GM19397 (cell line): ENCODE data around the gene ABO.
"Not testable (repeated sequence)": the region's sequence is repeated elsewhere in the genome, so short reads cannot be mapped to it uniquely, and the experiment has no call there.

ENCODE experiments used
- ATAC-seq: cut with Tn5 transposase; IDR thresholded peaks from one replicate; pipeline ENCODE4 v1.9.1; 2021; ENCODE audit warnings: mild to moderate bottlenecking, moderate library complexity; ENCODE audit not compliant: unreplicated experiment

ABO gene

DNA sequence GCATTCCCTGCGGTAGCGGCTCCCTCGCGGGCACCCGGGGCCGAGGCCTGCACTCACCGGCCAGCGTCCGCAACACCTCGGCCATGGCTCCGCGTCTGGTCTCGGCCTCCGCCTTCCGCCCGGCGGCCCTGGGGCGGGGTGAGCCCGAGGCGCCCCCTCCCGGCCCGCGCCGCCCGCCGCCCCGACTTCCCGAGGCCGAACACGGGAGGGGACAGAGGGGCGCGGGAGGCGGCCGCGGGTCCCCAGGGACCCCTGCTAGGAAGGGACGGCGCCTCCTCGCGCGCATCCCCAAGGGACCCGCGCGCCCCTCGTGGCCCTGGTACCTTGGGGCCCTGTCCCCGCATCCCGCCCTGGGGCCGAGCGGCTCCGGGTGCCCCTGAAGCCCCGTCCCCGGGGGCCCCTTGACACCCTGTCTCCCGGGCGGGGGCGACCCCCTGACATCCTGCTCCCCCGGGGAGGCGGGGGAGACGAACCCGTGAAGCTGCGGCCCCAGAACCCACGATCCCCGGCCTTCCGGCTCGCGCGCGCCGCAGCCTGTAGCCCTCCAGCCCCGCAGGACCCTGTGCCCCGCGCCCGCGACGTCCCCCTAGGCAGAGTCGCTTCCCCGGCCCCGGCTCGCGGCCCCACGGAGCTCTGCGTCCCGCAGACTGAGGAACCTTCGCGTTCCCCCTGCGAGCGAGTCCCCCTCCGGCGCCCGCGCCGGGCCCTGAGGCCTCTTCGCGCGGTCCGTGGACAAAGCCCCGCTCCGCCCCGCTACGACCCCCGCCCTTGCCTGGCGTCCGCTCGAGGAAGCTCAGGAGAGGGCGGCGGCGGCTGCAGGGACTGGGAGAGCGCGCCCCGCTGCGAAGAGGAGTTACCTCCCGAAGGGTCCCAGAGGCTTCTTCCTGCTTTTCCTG is at the start of gene ABO:
TSS of gene ABO (minus strand) at position 97 of the 896 bp plus-strand sequence.
- ATAC-seq = no peak

DNA sequence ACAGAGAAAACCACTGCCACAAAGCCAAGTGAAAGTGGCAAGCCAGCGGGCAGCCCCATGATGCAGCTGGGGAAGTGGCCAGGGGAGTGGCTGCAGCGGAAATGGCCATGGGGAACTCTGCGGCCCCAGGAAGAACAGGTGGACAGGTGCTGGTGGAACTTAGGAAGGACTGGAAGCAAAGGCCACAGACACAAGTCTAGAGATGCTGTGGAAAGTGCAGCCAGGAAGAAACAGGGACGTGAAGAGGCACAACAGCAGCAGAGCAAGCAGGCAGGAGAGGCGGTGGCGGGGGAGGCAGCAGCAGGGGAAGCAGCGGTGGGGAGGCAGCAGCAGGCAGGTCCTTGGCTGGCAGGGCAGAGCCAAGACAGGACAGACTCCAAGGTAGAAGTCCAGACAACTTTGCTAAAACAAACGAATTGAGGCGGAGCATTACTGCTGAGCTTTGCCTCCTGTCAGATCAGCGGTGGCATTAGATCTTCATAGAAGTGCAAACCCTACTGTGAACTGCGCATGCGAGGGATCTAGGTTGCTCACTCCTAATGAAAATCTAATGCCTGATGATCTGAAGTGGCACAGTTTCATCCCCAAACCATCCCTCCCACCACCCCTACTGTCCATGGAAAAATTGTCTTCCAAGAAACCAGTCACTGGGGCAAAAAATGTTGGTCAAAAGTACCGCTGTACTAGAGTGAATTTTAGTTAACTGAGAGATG is 49.1 kb upstream of the ABO start:
- ATAC-seq = no peak

- ATAC-seq = no peak
Observed at GRCh38 chr9:133323211-133323610, 48.2 kb upstream of the ABO start.

DNA sequence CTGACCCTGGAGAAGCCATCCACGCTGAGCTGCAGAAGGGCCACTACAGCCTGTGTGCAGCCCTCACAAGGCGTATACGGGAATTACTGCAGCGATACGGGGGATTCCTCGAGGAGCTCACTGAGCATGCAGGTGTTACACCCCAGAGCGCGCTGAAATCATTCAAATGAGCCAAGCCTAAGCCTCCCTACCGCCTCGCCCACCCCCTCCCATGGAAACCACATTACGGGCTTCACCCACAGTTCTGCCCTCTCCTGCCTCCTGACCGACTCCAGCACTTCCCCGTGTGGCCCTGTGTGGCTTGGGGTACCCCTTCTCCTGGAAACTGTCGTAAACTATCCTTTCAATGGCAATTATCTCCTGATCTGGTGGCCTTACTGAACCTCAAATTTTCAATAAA is 47.7 kb upstream of the ABO start:
- no peak for ATAC-seq

DNA sequence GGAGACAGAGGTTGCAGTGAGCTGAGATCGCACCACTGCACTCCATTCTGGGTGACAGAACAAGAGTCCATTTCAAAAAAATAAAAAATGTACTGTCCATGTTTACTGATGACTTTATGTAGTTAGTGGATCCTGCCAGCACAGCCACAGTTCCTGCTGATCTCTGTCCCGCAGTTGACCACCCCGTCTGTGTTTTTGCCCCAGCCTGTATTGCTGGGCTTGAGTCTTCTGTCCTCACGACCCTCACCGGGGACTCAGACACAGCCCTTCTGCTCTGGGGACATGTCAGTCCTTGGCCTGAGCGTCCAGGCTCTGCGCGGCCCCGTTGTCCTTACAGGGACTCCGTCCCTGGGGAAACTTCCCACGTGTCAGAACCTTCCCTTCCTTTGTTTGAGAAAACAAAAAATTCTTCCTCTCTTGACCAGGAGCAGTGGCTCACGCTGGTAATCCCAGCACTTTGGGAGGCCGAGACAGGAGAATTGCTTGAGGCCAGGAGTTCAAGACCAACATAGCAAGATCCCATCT is 46.5 kb upstream of the ABO start:
- no peak for ATAC-seq

GRCh38 chr9:133320421-133320881 is 45.5 kb upstream of the ABO start:
- ATAC-seq = no peak

DNA sequence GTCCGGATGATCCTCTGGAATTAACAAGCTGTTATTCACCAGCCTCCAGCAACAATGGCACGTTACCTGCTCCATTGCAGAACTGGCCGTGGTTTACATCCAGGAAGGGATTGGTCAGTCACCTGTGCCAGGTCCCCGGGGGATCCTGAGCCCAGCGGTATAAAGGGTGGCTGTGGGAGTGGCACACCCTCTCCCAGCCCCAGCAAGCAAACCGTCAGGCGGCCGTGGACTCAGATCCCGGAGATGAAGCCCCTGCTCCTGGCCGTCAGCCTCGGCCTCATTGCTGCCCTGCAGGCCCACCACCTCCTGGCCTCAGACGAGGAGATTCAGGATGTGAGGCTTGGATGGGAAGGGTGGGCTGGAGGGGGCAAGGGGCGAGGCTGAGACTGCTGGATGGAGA is 42.5 kb upstream of the ABO start:
- ATAC-seq = not testable (repeated sequence)

GRCh38 chr9:133315997-133316396 is 41.0 kb upstream of the ABO start:
- no peak for ATAC-seq

- ATAC-seq = no peak
Observed at GRCh38 chr9:133309608-133310007, 34.6 kb upstream of the ABO start.

- no peak for ATAC-seq
Observed at GRCh38 chr9:133307301-133307700, 32.3 kb upstream of the ABO start.

GRCh38 chr9:133306242-133307204 is 31.5 kb upstream of the ABO start:
- ATAC-seq = no peak

DNA sequence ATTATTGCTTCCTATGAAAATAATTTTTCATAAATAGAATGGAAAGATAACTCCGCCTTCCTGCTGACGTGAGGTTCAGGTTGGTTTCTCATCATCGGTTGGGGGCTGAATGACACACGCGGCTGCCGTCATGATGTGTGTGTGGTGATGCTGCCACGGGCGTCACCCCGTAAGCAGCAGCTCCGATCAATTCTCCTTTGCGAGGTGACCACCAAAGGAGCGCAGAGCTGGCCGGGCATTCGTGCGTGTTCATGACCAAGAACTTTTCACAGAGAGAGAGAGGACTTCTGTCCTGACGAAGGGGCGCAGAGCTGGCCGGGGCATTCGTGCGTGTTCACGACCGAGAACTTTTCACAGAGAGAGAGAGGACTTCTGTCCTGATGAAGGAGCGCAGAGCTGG is 30.7 kb upstream of the ABO start:
- no peak for ATAC-seq

DNA sequence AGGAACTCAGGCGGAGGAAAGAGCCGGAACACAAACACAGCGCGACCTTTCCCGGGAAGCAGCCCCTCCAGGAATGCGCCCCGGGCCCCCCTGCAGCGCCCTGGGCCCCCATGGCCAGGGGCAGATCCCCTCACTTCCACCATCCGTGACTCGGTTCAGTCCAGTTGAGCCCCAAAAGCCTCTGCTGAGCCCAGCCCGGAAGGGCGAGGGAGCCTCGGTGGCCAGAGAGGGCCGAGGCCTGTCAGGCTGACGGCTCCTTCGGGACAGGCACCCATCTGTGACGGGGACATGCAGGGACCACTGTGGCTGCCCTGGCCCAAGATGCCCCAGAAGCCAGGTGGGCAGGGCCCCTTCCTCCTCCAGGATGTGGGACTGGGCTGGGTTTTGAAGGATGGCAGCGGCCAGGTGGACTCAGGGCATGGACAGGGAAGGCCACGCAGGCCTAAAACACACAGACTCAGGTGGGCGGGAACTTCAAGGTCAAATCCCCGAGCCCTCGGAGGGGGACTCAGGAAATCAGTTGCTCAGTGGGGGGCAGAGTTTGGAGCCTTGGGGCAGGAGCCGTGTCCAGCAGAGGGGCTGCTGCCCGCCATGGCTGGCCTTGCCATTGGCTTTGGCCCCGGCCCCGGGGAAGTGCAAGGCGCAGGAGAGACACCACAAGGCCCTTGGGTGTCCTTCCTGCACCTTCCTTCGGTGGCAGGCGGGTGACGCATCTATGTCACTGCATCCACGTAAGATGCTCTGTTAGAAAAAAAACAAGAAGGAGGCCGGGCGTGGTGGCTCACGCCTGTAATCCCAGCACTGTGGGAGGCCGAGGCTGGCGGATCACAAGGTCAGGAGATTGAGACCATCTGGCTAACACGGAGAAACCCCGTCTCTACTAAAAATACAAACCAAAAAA is 29.7 kb upstream of the ABO start:
- no peak for ATAC-seq

GRCh38 chr9:133304158-133304470 is 29.1 kb upstream of the ABO start:
- ATAC-seq = no peak

- no peak for ATAC-seq
Observed at GRCh38 chr9:133303266-133304157, 28.5 kb upstream of the ABO start.

DNA sequence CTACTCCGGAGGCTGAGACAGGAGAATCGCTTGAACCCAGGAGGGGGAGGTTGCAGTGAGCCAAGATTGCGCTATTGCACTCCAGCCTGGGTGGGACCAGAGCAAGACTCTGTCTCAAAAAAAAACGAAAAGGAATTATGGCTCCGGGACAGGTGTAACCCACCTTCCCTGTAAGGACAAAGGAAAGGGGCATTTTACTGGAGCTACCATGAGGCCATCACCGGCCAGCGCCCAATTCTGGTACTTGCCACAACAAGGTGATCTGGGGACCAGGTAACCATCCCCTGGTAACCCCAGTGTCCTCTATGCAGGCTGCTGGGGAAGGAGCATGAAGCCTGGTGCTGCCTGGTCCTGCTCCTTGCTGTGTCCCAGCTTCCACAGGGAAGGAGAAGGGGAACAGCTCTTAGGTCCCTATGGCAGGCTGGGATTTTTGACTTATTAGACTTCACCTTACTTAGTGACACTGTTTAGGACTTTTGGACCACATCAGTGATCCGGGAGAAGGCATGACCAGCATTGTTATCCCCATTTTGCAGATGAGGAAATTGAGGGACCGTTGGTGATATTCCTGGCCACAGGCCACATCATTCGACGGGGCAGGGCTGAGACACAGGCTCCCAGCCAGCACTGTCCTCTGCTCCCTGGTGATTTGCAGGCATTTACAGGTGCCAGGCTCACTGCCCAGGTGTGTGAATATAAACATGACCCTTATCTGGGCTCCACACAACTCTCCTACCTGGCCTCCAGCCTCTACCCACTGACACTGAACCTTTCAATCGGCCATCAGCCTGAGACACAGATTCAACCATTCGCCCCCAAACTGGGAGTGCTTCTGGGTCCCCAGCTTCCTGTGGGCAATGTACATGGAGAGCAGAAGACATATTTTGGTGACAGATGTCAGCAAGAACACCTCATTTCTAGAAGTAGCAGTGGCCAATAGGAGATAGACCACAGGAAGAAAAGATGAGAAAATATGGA is 26.5 kb upstream of the ABO start:
- ATAC-seq = no peak

- not testable (repeated sequence) for ATAC-seq
Observed at GRCh38 chr9:133299996-133300395, 25.0 kb upstream of the ABO start.

DNA sequence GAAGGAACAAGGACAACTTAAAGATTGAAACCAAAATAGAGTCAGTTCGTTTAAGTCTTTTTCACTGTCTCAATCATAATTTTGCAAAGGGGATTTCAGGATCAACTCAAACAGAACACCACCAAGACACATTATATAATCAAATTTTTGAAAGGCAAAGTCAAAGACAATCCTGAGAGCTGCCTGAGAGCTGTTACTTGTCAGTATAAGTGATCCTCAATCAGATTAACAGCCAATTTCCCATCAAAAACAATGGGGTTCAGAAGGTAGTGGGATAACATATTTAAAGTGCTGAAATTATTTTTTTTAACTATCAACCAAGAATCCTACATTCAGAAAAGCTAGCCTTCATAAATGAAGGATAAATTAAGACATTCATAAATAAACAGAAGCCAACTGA is 19.3 kb upstream of the ABO start:
- no peak for ATAC-seq
